HepG2 (cell line): Measurements from ENCODE around the gene EXOC1. TPM values are rescaled to one million over a fixed set of nuclear protein-coding genes. Genes with fewer than 3 reads are reported as not detected.
A peak's percentile ranks its signal among the peaks of the same experiment; 100 is the strongest.

Experiments
- MBD4 ChIP-seq: IDR thresholded peaks from 2 replicates; pipeline ENCODE4 v1.6.1; 2012; ENCODE audit warnings: low read length, inconsistent platforms, borderline replicate concordance
- MTA3 ChIP-seq: sonication (generic); formaldehyde crosslinking; IDR thresholded peaks from 2 replicates; pipeline ENCODE4 v1.4.0; 2020; ENCODE audit warnings: missing genetic modification reagents
- NCOR1 ChIP-seq: fragments of 200-600 bp; sonication (generic); IDR thresholded peaks from 2 replicates; pipeline ENCODE4 v1.7.0; 2017; ENCODE audit warnings: antibody characterized with exemption, low read length, borderline replicate concordance
- NFYC ChIP-seq: IDR thresholded peaks from 2 replicates; pipeline ENCODE4 v1.6.1; 2016; ENCODE audit warnings: missing genetic modification reagents, missing compliant biosample characterization
- TMF1 ChIP-seq: sonication (generic); formaldehyde crosslinking; IDR thresholded peaks from 2 replicates; pipeline ENCODE4 v1.8.1; 2022; ENCODE audit warnings: low read depth, missing genetic modification reagents
- ZMYM3 ChIP-seq: sonication (generic); formaldehyde crosslinking; IDR thresholded peaks from 2 replicates; pipeline ENCODE4 v1.5.1; 2020; ENCODE audit warnings: mild to moderate bottlenecking, missing genetic modification reagents
- ZNF331 ChIP-seq: sonication (generic); formaldehyde crosslinking; IDR thresholded peaks from 2 replicates; pipeline ENCODE4 v1.4.0; 2020; ENCODE audit warnings: missing genetic modification reagents
- ZNF44 ChIP-seq: sonication (generic); formaldehyde crosslinking; IDR thresholded peaks from 2 replicates; pipeline ENCODE4 v1.5.1; 2020; ENCODE audit warnings: mild to moderate bottlenecking, missing genetic modification reagents
- ZNF546 ChIP-seq: sonication (generic); formaldehyde crosslinking; conservative IDR thresholded peaks from 2 replicates; pipeline ENCODE4 v1.8.1; 2023; ENCODE audit warnings: mild to moderate bottlenecking, missing genetic modification reagents
- ZNF549 ChIP-seq: sonication (generic); formaldehyde crosslinking; IDR thresholded peaks from 2 replicates; pipeline ENCODE4 v1.5.0; 2020; ENCODE audit warnings: missing genetic modification reagents
- ZNF558 ChIP-seq: sonication (generic); formaldehyde crosslinking; IDR thresholded peaks from 2 replicates; pipeline ENCODE4 v1.9.0; 2022; ENCODE audit warnings: mild to moderate bottlenecking, missing genetic modification reagents, borderline replicate concordance
- ZNF749 ChIP-seq: sonication (generic); formaldehyde crosslinking; IDR thresholded peaks from 2 replicates; pipeline ENCODE4 v1.8.0; 2022; ENCODE audit warnings: mild to moderate bottlenecking, missing genetic modification reagents, moderate library complexity, borderline replicate concordance
- ZSCAN21 ChIP-seq: sonication (generic); formaldehyde crosslinking; IDR thresholded peaks from 2 replicates; pipeline ENCODE4 v1.8.0; 2022; ENCODE audit warnings: mild to moderate bottlenecking, missing genetic modification reagents, moderate library complexity, borderline replicate concordance
- ZSCAN9 ChIP-seq: IDR thresholded peaks from 2 replicates; pipeline ENCODE4 v1.6.1; 2016; ENCODE audit warnings: borderline replicate concordance
- polyA plus RNA-seq, 8 experiments: library from polyadenylated mRNA; depleted of rRNA in 3 of 8; stranded (reverse) in 7 of 8; unstranded in 1 of 8; fragments of >200 nt; fragmentation: Illumina TruSeq in 4 of 8; extraction: Trizol in 4 of 8; gene quantifications; 2 replicates each; pipeline versions ENCODE4 v1.2.1 to v1.2.3, GENCODE V29; 2011 to 2016; ENCODE audit warnings: low read depth in 4 of 8, missing spikeins in 1 of 8, mixed read lengths in 1 of 8; ENCODE audit not compliant: insufficient read depth in 1 of 8
- total RNA-seq, 5 experiments: library from RNA; depleted of rRNA; stranded (reverse); fragments of >200 nt; fragmentation: Illumina TruSeq; extraction: Trizol; gene quantifications; 2 replicates each; pipeline ENCODE4 v1.2.3, GENCODE V29; 2016; ENCODE audit warnings: low read depth in 1 of 5
- TF ChIP-seq, protein P1 (sequence below): sonication (generic); formaldehyde crosslinking; IDR thresholded peaks from 2 replicates; pipeline ENCODE4 v1.5.0; 2020; ENCODE audit warnings: mild to moderate bottlenecking, missing genetic modification reagents, borderline replicate concordance
- TF ChIP-seq, protein P2 (sequence below): sonication (generic); formaldehyde crosslinking; IDR thresholded peaks from 2 replicates; pipeline ENCODE4 v1.4.0; 2020; ENCODE audit warnings: missing genetic modification reagents, borderline replicate concordance
- TF ChIP-seq, protein P3 (sequence below): sonication (generic); formaldehyde crosslinking; IDR thresholded peaks from 2 replicates; pipeline ENCODE4 v1.8.1; 2023; ENCODE audit warnings: missing genetic modification reagents, inconsistent platforms, borderline replicate concordance
- TF ChIP-seq, protein P4 (sequence below): sonication (generic); formaldehyde crosslinking; IDR thresholded peaks from 2 replicates; pipeline ENCODE4 v1.8.1; 2023; ENCODE audit warnings: mild to moderate bottlenecking, missing genetic modification reagents
- TF ChIP-seq, protein P5 (sequence below): sonication (generic); formaldehyde crosslinking; IDR thresholded peaks from 2 replicates; pipeline ENCODE4 v1.4.0; 2020; ENCODE audit warnings: missing genetic modification reagents

Gene EXOC1
- total and polyA plus RNA-seq, 2 of the 13 experiments (the other 11 are each of a cell fraction or from before 2014, with no cell fraction given), result 9.1 to 18.4 TPM

DNA sequence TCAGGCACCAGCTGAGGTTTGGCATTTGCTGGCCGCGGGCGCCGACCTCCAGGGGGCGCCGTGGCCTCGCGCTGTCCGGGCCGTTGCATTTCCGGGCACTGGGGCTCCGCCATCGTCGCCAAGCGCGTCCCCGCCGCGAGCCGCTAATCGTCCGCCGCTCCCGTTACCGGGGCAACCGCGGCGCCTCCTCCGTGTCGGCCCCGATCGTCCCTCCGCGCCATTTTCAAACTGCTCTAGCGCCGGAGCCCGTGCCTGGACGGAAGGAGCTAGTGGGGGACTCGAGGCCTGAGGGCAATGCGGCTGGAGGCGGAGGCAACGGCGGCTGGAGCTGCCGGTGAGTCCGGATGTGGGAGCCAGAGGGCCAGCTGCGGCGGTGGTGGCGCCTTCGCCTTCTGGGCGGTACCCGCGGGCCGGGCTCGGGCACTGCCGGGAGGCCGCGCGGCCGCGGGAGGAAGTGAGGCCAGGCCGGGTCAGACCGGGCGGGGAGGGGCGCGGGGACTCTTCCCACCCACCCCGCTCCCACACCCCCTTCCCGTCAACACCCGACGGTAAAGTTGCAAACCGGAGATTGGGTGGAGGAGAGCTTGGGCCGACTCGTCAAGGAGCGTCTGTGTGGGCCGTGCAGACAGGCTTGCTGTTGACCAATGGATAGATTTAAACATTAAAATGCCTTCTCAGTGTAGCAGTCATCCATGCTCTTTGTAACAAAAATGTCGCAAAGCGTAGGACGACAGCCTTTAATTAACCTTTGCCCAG lies 95.5 kb downstream of the EXOC1 start, which contains the start of gene CEP135 (continued):
- no peak for TF ChIP-seq MTA3 (CRISPR knock-in tag)
- TF ChIP-seq, protein P1, sequence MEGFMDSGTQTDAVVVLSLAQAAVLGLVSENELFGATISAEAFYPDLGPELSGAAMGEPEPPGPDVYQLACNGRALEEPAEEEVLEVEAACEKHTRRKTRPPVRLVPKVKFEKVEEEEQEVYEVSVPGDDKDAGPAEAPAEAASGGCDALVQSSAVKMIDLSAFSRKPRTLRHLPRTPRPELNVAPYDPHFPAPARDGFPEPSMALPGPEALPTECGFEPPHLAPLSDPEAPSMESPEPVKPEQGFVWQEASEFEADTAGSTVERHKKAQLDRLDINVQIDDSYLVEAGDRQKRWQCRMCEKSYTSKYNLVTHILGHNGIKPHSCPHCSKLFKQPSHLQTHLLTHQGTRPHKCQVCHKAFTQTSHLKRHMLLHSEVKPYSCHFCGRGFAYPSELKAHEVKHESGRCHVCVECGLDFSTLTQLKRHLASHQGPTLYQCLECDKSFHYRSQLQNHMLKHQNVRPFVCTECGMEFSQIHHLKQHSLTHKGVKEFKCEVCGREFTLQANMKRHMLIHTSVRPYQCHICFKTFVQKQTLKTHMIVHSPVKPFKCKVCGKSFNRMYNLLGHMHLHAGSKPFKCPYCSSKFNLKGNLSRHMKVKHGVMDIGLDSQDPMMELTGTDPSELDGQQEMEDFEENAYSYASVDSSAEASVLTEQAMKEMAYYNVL, result peak; percentile 87
- TF ChIP-seq ZNF749 (CRISPR knock-in tag), result peak; percentile 91
- TF ChIP-seq NCOR1, result no peak
- TF ChIP-seq, protein P2, sequence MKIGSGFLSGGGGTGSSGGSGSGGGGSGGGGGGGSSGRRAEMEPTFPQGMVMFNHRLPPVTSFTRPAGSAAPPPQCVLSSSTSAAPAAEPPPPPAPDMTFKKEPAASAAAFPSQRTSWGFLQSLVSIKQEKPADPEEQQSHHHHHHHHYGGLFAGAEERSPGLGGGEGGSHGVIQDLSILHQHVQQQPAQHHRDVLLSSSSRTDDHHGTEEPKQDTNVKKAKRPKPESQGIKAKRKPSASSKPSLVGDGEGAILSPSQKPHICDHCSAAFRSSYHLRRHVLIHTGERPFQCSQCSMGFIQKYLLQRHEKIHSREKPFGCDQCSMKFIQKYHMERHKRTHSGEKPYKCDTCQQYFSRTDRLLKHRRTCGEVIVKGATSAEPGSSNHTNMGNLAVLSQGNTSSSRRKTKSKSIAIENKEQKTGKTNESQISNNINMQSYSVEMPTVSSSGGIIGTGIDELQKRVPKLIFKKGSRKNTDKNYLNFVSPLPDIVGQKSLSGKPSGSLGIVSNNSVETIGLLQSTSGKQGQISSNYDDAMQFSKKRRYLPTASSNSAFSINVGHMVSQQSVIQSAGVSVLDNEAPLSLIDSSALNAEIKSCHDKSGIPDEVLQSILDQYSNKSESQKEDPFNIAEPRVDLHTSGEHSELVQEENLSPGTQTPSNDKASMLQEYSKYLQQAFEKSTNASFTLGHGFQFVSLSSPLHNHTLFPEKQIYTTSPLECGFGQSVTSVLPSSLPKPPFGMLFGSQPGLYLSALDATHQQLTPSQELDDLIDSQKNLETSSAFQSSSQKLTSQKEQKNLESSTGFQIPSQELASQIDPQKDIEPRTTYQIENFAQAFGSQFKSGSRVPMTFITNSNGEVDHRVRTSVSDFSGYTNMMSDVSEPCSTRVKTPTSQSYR, result no peak; the same call in 1 of the 2 replicates
- peak; percentile 97 for TF ChIP-seq ZSCAN21 (CRISPR knock-in tag)
- peak; percentile 69; the same call in 1 of the 2 replicates for TF ChIP-seq ZNF558
- peak; percentile 81; the same call in 1 of the 2 replicates for TF ChIP-seq TMF1 (CRISPR knock-in tag)
- TF ChIP-seq MBD4, result no peak
- TF ChIP-seq ZNF331, result 0 out of 2 replicates have a peak, but pooled peaks have one; percentile 55
- peak; percentile 80; the same call in 1 of the 2 replicates for TF ChIP-seq ZNF546
- TF ChIP-seq, protein P3, sequence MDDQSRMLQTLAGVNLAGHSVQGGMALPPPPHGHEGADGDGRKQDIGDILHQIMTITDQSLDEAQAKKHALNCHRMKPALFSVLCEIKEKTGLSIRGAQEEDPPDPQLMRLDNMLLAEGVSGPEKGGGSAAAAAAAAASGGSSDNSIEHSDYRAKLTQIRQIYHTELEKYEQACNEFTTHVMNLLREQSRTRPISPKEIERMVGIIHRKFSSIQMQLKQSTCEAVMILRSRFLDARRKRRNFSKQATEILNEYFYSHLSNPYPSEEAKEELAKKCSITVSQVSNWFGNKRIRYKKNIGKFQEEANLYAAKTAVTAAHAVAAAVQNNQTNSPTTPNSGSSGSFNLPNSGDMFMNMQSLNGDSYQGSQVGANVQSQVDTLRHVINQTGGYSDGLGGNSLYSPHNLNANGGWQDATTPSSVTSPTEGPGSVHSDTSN, result peak; percentile 61; the same call in 1 of the 2 replicates
- TF ChIP-seq ZNF549 (CRISPR knock-in tag), result peak; percentile 62; the same call in 1 of the 2 replicates
- peak; percentile 73; the same call in 1 of the 2 replicates for TF ChIP-seq ZNF44 (CRISPR knock-in tag)
- TF ChIP-seq NFYC (CRISPR knock-in tag), result no peak
- peak; percentile 7; the same call in 1 of the 2 replicates for TF ChIP-seq ZSCAN9 (CRISPR knock-in tag)
- TF ChIP-seq ZMYM3 (CRISPR knock-in tag), result peak; percentile 58; the same call in 1 of the 2 replicates
- TF ChIP-seq, protein P4, sequence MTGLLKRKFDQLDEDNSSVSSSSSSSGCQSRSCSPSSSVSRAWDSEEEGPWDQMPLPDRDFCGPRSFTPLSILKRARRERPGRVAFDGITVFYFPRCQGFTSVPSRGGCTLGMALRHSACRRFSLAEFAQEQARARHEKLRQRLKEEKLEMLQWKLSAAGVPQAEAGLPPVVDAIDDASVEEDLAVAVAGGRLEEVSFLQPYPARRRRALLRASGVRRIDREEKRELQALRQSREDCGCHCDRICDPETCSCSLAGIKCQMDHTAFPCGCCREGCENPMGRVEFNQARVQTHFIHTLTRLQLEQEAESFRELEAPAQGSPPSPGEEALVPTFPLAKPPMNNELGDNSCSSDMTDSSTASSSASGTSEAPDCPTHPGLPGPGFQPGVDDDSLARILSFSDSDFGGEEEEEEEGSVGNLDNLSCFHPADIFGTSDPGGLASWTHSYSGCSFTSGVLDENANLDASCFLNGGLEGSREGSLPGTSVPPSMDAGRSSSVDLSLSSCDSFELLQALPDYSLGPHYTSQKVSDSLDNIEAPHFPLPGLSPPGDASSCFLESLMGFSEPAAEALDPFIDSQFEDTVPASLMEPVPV (CRISPR knock-in tag), result peak; percentile 85; the same call in 1 of the 2 replicates
- TF ChIP-seq, protein P5, sequence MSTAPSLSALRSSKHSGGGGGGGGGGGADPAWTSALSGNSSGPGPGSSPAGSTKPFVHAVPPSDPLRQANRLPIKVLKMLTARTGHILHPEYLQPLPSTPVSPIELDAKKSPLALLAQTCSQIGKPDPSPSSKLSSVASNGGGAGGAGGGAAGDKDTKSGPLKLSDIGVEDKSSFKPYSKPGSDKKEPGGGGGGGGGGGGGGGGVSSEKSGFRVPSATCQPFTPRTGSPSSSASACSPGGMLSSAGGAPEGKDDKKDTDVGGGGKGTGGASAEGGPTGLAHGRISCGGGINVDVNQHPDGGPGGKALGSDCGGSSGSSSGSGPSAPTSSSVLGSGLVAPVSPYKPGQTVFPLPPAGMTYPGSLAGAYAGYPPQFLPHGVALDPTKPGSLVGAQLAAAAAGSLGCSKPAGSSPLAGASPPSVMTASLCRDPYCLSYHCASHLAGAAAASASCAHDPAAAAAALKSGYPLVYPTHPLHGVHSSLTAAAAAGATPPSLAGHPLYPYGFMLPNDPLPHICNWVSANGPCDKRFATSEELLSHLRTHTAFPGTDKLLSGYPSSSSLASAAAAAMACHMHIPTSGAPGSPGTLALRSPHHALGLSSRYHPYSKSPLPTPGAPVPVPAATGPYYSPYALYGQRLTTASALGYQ, result peak; percentile 69
